Neural cell (in vitro differentiated cells): Measurements from ENCODE around the gene CDH20. TPM values are rescaled to one million over a fixed set of nuclear protein-coding genes. Genes with fewer than 3 reads are reported as not detected.

Source experiments
- H2AFZ ChIP-seq: fragments of 200-600, 300-800 bp; sonication (generic), shearing (Covaris generic); 2 replicates; pipeline ENCODE4 v1.6.0; 2014; ENCODE audit warnings: low read depth, mild to moderate bottlenecking, antibody characterized with exemption, low read length, moderate library complexity
- H3F3A ChIP-seq: fragments of 200-600 bp; shearing (Covaris generic); 2 replicates; pipeline ENCODE4 v1.6.1; 2016; ENCODE audit warnings: mild to moderate bottlenecking, moderate library complexity, mixed read lengths, antibody characterized with exemption, low read length; ENCODE audit not compliant: insufficient read depth, poor library complexity, severe bottlenecking
- H3K27ac ChIP-seq: fragments of 200-600, 300-800 bp; sonication (generic), shearing (Covaris generic); 2 replicates; pipeline ENCODE4 v1.5.1; 2014; ENCODE audit warnings: mild to moderate bottlenecking, low read length, moderate library complexity
- H3K27me3 ChIP-seq: fragments of 300-800, 200-600 bp; sonication (generic), shearing (Covaris generic); 2 replicates; pipeline ENCODE4 v1.6.0; 2014; ENCODE audit warnings: mild to moderate bottlenecking, low read depth, low read length, moderate library complexity; ENCODE audit not compliant: insufficient read depth
- H3K36me3 ChIP-seq: fragments of 300-800, 200-600 bp; sonication (generic), shearing (Covaris generic); 2 replicates; pipeline ENCODE4 v1.5.1; 2014; ENCODE audit warnings: mild to moderate bottlenecking, antibody characterized with exemption, low read length, moderate library complexity; ENCODE audit not compliant: insufficient read depth
- H3K4me2 ChIP-seq: fragments of 300-800, 200-600 bp; sonication (generic), shearing (Covaris generic); 2 replicates; pipeline ENCODE4 v1.6.0; 2014; ENCODE audit warnings: mild to moderate bottlenecking, low read length
- H3K4me3 ChIP-seq: fragments of 300-800, 200-600 bp; sonication (generic), shearing (Covaris generic); 2 replicates; pipeline ENCODE4 v1.5.1; 2014; ENCODE audit warnings: mild to moderate bottlenecking, low read length, moderate library complexity
- H3K79me2 ChIP-seq: fragments of 200-600 bp; shearing (Covaris generic); replicated peaks from 2 replicates; pipeline ENCODE4 v1.6.0; 2014; ENCODE audit warnings: mild to moderate bottlenecking, low read length, moderate library complexity; ENCODE audit not compliant: insufficient read depth
- H3K9ac ChIP-seq: fragments of 300-800, 200-600 bp; sonication (generic), shearing (Covaris generic); 2 replicates; pipeline ENCODE4 v1.6.1; 2016; ENCODE audit warnings: mild to moderate bottlenecking, low read length, mixed read lengths
- H3K9me2 ChIP-seq: fragments of 200-600 bp; shearing (Covaris generic); 2 replicates; pipeline ENCODE4 v1.6.1; 2016; ENCODE audit warnings: mild to moderate bottlenecking, low read length, mixed read lengths; ENCODE audit not compliant: insufficient read depth
- H3K9me3 ChIP-seq: fragments of 200-600, 300-800 bp; sonication (generic), shearing (Covaris generic); 2 replicates; pipeline ENCODE4 v1.6.1; 2016; ENCODE audit warnings: mild to moderate bottlenecking, mixed run types, low read length, moderate library complexity, mixed read lengths
- H4K20me1 ChIP-seq: fragments of 200-600 bp; shearing (Covaris generic); 2 replicates; pipeline ENCODE4 v1.6.1; 2016; ENCODE audit warnings: mild to moderate bottlenecking, mixed run types; ENCODE audit not compliant: insufficient read depth
- CTCF ChIP-seq: fragments of 450-650 bp; IDR thresholded peaks from 2 replicates; pipeline ENCODE4 v1.5.1; 2014; ENCODE audit warnings: antibody characterized with exemption, mild to moderate bottlenecking, moderate library complexity; ENCODE audit not compliant: poor library complexity, severe bottlenecking
- EP300 ChIP-seq: fragments of 450-650 bp; conservative IDR thresholded peaks from 2 replicates; pipeline ENCODE4 v1.6.1; 2014; ENCODE audit warnings: antibody characterized with exemption, mild to moderate bottlenecking, moderate library complexity; ENCODE audit not compliant: poor library complexity, severe bottlenecking
- EZH2 ChIP-seq: fragments of 200-600, 300-800 bp; shearing (Covaris generic), sonication (generic); IDR thresholded peaks from 2 replicates; pipeline ENCODE4 v1.6.1; 2014; ENCODE audit warnings: antibody characterized with exemption, low read length, borderline replicate concordance, mild to moderate bottlenecking; ENCODE audit not compliant: insufficient read depth, poor library complexity, severe bottlenecking
- MXI1 ChIP-seq: fragments of 450-650 bp; conservative IDR thresholded peaks from 2 replicates; pipeline ENCODE4 v1.6.1; 2014; ENCODE audit warnings: antibody characterized with exemption, mild to moderate bottlenecking; ENCODE audit not compliant: poor library complexity, severe bottlenecking
- POLR2AphosphoS5 ChIP-seq: IDR thresholded peaks from 2 replicates; pipeline ENCODE4 v1.6.1; 2012
- RAD21 ChIP-seq: fragments of 450-650 bp; conservative IDR thresholded peaks from 2 replicates; pipeline ENCODE4 v1.6.1; 2014; ENCODE audit warnings: antibody characterized with exemption, mild to moderate bottlenecking, moderate library complexity
- REST ChIP-seq: IDR thresholded peaks from 2 replicates; pipeline ENCODE4 v1.6.1; 2012; ENCODE audit warnings: borderline replicate concordance
- SMC3 ChIP-seq: fragments of 450-650 bp; conservative IDR thresholded peaks from 2 replicates; pipeline ENCODE4 v1.6.1; 2014; ENCODE audit warnings: antibody characterized with exemption, mild to moderate bottlenecking, moderate library complexity; ENCODE audit not compliant: poor library complexity
- TAF1 ChIP-seq: IDR thresholded peaks from 2 replicates; pipeline ENCODE4 v1.6.1; 2012; ENCODE audit warnings: low read depth
- polyA plus RNA-seq: library from polyadenylated mRNA; depleted of rRNA; stranded (reverse); fragments of >200 nt; gene quantifications from 2 replicates; pipeline ENCODE4 v1.2.3, GENCODE V29; 2014

Gene CDH20
- polyA plus RNA-seq, 1 donor from 2014 or later = 1.7 TPM

- Histone ChIP-seq H3K27ac (no peak overlapping the region), H3K27me3 (no peaks in the 10 kb centered on the region), H3K4me2 (no peak overlapping the region), H2AFZ (no peak overlapping the region), H3K4me3 (no peak overlapping the region), H3K79me2 (no peaks in the 10 kb centered on the region), H4K20me1 (no peaks in the 10 kb centered on the region), H3F3A (no peaks in the 10 kb centered on the region), H3K9ac (no peak overlapping the region), H3K9me3 (no peaks in the 10 kb centered on the region), H3K9me2 (no peaks in the 10 kb centered on the region), H3K36me3 (no peaks in the 10 kb centered on the region)
- TF ChIP-seq POLR2AphosphoS5 (no peak), REST (no peak), EP300 (no peak), RAD21 (no peak)
These were observed 40.8 kb upstream of the CDH20 start for GRCh38 chr18:61292280-61293035.

GRCh38 chr18:61295153-61295552, 38.1 kb upstream of the CDH20 start:
- H3F3A ChIP-seq = no peaks in the 10 kb centered on the region
- no peaks in the 10 kb centered on the region for H3K27me3 ChIP-seq
- no peak overlapping the region for H3K4me2 ChIP-seq
- no peaks in the 10 kb centered on the region for H3K9me2 ChIP-seq
- H3K36me3 ChIP-seq = no peaks in the 10 kb centered on the region
- H3K9ac ChIP-seq = no peak overlapping the region
- no peak for TF ChIP-seq RAD21
- no peak for TF ChIP-seq MXI1
- no peak for TF ChIP-seq TAF1
- TF ChIP-seq POLR2AphosphoS5 = no peak
- no peak for TF ChIP-seq EZH2
- TF ChIP-seq EP300 = no peak
- no peak for TF ChIP-seq CTCF
- TF ChIP-seq REST = no peak
- TF ChIP-seq SMC3 = no peak
- H3K27ac ChIP-seq = no peak overlapping the region
- H4K20me1 ChIP-seq = no peaks in the 10 kb centered on the region
- no peak overlapping the region for H2AFZ ChIP-seq
- no peak overlapping the region for H3K4me3 ChIP-seq
- H3K79me2 ChIP-seq = no peaks in the 10 kb centered on the region
- no peaks in the 10 kb centered on the region for H3K9me3 ChIP-seq
